Central memory CD4-positive, alpha-beta T cell (primary cell): ENCODE results near the gene MUC22.
"Not testable (repeated sequence)": the region's sequence is repeated elsewhere in the genome, so short reads cannot be mapped to it uniquely, and the experiment has no call there.

Experiments used
- DNase-seq: peaks from one replicate; pipeline ENCODE4 v3.0.0; 2022

The MUC22 gene

DNA sequence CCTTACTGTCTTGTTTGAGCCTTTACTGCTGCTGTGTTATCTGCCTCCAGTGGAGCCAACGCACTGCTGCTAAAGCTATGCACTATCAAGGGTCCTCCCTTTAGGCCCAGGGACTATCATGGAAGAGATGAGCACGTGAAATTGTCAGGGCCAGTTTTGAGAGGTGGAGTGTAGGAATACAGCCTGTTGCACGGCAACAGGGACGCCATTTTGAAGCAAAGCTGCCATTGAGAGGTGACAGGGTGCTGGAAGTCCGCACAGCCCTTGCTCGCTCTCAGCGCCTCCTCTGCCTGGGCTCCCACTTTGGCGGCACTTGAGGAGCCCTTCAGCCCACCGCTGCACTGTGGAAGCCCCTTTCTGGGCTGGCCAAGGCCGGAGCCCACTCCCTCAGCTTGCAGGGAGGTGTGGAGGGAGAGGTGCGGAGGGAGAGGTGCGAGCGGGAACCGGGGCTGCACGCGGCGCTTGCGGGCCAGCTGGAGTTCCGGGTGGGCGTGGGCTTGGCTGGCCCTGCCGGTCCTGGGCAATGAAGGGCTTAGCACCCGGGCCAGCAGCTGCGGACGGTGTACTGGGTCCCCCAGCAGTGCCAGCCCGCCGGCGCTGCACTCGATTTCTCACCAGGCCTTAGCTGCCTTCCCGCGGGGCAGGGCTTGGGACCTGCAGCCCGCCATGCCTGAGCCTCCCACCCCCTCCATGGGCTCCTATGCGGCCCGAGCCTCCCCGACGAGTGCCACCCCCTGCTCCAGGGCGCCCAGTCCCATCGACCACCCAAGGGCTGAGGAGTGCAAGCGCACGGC lies 10.0 kb upstream of the MUC22 start:
- DNase-seq = not testable (repeated sequence)

DNA sequence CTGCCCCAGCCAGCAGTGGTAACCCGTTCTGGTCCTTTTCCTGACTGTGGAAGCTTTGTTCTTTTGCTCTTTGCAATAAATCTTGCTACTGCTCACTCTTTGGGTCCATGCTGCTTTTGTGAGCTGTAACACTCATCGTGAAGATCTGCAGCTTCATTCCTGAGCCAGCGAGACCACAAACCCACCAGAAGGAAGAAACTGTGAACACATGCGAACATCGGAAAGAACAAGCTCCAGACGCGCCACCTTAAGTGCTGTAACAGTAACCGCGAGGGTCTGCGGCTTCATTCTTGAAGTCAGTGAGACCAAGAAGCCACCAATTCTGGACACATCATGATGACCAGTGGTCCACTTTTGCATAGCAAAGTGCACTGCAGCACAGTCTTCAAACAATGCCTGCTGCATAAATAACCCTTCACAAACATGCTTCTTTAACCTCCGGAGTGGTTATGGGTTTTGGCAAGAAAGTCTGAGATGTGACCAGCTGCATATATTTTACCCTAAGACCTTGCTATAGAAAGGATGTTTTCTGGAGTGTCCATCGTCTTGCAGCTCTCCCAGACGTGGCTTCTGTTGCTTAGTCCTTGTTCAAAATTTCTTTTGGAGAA lies 8.9 kb upstream of the MUC22 start:
- DNase-seq = no peak

DNA sequence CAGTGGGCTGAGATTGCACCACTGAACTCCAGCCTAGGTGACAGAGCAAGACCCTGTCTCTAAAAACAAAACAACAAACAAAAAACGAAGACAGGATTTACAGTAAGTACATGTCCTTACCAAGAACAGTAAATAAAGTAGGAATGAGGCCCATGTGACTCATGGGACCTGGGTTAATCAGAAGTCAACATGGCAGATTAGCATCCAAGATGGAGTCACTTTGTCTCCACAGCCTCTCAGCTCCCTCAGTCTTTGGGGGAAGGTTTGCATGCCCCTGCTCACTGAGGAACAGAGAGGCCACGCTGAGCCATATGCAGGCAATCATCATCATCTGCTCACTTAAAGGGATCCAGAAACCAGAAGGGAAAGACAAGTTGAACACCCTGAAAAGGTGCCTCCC lies 7.8 kb upstream of the MUC22 start:
- no peak for DNase-seq

DNA sequence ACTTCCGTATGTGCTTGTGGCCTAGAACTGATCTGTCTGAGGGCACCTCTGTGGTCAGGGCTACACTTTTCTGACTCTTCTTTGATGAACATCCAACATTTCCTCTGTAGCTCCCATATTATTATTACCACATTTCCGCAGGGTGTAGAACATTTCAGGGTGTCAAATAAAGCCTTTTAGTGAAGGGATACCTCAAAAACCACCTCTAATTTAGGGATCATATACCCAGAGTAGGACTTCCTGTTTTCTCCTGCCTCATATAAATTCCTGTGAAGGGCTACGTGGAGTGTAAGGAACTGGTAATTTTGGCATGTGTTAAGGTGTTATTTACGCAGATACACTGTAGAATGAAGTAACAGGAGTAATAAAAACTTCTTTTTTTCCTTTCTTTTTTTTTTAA lies 5.5 kb upstream of the MUC22 start:
- DNase-seq = no peak

DNA sequence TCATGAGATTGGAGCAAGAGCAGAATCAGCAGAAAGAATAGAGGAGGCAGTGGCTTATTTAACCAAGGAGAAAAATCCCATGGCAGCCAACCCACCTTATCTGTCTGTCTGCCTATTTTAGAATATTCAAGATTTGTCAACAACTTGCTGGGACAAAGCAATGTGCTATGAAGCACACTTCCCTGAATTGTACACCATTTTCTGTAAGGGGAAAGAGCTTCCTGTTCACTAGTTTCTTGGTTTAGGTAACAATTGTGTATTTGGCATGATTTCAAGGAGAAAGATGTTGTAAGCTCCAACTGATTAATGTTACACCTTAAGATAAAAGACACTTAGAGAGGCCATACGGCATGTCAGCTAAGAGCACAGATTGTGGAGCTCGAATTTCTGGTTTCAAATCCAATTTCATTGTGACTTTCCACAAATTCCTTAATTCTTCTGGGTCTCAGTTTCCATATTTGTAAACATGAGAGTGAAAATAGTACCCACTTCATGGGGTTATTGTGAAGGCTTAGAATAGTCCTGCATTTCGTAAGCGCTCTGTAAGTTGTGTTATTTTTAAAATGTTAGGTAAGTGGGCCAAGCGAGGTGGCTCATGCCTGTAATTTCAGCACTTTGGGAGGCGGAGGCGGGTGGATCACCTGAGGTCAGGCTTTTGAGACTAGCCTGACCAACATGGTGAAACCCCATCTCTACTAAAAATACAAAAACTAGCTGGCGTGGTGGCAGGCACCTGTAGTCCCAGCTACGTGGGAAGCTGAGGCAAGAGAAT lies 4.8 kb upstream of the MUC22 start:
- no peak for DNase-seq

DNA sequence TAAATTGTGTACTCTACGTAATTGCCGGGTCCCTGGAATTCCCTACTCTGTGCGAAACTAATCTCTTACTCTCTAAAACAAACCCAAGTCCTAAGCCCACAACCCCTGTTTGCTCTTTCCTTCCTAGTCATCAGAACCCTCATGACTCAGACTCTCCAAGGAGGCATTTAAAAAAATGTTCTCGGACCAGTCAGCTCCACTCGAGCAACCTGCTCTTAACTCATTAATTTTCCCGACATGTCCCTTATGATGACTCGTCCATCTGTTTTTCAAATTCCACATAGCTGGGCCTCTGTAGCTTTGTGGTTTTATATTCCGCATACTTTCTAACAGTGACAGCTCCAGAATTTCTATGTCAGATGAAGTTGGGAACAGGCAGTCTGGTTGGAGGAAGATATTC lies 2.6 kb upstream of the MUC22 start:
- no peak for DNase-seq

DNA sequence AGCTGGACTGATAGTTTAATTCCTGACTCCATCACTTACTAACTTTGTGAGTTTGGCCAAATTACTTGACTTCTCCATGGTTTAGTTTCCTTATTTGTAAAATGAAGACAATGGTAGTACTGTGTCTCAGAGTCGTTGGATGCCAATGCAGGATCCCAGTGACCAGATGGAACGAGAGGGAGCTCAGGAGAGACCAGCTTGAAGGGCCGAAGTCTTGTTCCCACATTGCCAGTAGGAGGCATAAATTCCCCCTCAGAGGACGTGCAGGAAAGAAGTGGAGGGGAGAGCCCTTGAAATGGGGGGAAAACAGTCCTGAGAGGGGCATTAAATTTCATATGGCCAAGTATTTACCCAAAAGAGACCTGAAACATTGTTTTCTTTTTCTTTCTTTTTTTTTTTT lies 2.1 kb upstream of the MUC22 start:
- no peak for DNase-seq

DNA sequence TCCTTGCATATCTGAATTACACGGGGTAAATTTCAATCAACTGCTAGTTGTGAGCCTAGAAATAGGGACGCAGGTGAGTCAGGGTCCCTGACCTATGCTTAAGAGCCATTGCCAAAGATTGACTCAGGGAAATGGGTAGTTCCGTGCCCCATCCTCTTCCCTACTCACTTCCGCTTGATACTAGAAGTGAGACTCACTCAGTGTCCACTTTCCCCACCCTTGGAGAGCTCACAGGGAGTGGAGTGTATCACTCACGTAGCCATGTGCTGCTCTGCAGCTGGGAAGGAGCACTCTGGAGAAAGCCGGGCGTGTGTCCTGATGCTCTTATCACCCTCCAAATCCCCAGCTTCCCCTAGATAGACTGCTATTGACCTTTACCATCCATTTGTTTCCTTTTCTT lies 543 bp upstream of the MUC22 start:
- DNase-seq = no peak

DNA sequence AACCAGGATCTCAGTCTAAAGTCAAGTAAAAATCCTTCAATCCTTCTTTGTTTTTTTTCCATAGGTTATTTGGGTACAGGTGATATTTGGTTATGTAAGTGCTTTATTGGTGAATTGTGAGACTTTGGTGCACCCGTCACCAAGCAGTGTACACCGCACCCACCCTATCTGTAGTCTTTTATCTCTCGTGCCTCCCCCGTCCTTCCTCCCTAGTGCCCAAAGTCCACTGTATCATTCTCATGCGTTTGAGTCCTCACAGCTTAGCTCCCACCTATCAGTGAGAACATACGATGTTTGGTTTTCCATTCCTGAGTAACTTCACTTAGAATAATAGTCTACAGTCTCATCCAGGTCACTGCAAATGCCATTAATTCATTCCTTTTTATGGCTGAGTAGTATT lies 879 bp downstream of the MUC22 start:
- DNase-seq = no peak

DNA sequence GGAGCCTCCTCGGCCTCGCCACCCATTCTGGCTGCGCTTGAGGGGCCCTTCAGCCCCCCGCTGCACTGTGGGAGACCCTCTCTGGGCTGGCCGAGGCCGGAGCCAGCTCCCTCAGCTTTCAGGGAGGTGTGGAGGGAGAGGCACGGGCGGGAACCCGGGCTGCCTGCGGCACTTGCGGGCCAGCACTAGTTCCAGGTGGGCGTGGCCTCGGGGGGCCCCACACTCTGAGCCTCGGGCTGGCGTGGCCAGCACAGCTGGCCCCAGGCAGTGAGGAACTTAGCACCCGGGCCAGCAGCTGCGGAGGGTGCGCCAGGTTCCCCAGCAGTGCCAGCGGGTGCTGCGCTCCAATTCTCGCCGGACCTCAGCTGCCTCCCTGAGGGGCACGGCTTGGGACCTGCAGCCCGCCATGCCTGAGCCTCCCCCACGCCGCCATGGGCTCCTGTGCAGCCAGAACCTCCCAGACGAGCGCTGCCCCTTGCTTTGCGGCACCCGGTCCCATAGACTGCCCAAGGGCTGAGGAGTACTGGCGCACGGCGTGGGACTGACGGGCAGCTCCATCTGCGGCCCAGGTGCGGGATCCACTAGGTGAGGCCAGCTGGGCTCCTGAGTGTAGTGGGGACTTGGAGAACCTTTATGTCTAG lies 6.5 kb downstream of the MUC22 start:
- no peak for DNase-seq

DNA sequence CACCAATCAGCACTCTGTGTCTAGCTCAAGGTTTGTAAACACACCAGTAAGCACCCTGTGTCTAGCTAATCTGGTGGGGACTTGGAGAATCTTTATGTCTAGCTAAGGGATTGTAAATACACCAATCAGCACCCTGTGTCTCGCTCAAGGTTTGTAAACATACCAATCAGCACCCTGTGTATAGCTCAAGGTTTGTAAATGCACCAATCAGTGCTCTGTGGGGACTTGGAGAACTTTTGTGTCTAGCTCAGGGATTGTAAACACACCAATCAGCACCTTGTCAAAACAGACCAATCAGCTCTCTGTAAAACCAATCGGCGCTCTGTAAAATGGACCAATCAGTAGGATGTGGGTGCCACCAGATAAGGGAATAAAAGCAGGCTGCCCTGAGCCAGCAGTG lies 7.2 kb downstream of the MUC22 start:
- not testable (repeated sequence) for DNase-seq

DNA sequence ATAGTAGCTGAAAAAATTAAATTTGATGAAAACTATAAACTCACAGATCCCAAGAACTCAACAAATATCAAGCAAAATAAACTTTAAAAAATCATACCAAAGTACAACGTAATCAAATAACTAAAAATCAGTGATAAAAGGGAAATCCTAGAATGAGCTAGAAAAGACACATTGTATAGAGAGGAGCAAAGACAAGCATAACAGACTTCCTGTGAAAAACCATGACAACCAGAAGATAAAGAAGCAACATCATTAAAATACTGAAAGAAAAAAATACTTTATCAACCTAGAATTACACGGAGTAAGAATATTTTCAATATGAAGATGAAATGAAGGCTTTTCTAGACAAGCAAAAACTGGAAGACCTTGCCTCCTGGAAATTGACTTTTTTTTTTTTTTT lies 9.8 kb downstream of the MUC22 start:
- DNase-seq = no peak

DNA sequence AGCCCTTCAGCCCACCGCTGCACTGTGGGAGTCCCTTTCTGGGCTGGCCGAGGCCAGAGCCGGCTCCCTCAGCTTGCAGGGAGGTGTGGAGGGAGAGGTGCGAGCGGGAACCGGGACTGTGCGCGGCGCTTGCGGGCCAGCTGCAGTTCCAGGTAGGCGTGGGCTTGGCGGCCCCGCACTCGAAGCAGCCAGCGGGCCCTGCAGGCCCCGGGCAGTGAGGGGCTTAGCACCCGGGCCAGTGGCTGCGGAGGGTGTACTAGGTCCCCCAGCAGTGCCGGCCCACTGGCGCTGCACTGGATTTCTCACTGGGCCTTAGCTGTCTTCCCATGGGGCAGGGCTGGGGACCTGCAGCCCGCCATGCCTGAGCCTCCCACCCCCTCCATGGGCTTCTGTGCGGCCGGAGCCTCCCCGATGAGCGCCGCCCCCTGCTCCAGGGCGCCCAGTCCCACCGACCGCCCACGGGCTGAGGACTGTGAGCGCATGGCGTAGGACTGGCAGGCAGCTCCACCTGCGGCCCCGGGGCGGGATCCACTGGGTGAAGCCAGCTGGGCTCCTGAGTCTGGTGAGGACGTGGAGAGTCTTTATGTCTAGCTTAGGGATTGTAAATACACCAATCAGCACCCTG lies 10.5 kb downstream of the MUC22 start:
- DNase-seq = not testable (repeated sequence)

DNA sequence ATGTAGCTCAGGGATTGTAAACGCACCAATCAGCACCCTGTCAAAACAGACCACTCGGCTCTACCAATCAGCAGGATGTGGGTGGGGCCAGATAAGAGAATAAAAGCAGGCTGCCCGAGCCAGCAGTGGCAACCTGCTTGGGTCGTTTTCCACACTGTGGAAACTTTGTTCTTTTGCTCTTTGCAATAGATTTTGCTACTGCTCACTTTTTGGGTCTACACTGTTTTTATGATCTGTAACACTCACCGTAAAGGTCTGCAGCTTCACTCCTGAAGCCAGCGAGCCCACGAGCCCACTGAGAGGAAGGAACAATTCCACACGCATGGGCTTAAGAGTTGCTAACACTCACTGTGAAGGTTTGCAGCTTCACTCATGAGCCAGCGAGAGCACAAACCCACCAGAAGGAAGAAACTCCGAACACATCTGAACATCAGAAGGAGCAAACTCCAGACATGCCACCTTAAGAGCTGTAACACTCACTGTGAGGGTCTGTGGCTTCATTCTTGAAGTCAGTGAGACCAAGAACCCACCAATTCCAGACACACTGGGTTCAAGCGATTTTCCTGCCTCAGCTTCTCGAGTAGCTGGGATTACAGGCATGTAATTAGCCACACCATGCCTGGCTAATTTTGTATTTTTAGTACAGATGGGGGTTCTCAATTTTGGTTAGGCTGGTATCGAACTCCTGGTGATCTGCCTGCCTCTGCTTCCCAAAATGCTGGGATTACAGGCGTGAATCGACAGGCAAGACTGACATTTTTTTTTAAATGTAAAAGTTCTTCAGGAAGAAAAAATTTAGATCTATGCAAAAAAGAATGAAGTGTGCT lies 11.6 kb downstream of the MUC22 start:
- DNase-seq = not testable (repeated sequence)

DNA sequence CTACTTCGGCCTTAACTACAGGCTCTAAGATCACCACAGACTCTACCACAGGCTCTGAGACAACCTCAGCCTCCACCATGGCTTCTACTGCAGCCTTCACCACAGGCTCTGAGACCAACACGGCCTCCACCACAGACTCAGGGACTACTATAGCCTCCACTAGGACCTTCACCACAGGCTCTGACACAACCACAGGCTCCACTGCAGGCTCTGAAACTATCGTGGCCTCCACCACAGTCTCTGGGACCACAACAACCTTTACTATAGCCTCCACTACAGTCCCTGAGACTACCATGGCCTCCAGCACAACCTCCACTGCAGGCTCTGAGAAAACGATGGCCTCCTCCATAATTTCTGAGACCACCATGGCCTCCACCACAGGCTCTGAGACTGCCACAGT lies 15.3 kb downstream of the MUC22 start:
- DNase-seq = no peak

DNA sequence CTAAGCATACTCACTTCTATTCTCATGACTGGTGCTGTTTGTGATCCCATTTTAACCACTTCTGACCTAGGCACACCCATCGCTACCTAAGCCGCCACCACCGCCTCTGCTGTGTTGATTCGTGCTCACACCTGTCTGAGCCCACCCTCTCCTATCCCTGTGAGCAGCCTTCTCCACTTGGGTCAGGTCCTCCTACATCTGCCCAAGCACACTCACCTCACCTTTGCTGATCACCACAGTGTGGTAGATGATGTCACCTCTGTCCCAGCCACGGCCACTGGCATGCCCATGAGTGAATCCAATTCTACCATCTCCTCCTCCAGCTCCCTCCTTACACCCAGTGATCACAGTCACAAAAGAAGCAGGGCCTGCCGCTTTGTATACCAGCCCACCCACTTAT lies 20.8 kb downstream of the MUC22 start:
- no peak for DNase-seq

DNA sequence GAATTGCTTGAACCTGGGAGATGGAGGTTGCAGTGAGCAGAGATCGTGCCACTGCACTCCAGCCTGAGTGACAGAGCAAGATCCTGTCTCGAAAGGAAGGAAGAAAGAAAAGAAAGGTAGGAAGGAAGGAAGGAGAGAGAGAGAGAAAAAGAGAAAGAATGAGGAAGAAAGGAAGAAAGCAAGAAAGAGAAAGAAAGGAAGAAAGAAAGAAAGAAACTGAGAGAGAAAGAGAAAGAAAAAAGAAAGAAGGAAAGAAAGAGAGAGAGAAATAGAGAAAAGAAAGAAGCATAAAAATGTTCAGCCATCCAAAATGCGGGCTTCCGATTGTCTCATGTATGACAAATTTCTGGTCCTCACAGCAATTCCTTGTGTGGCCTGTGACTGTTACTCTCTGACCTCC lies 22.8 kb downstream of the MUC22 start:
- no peak for DNase-seq

DNA sequence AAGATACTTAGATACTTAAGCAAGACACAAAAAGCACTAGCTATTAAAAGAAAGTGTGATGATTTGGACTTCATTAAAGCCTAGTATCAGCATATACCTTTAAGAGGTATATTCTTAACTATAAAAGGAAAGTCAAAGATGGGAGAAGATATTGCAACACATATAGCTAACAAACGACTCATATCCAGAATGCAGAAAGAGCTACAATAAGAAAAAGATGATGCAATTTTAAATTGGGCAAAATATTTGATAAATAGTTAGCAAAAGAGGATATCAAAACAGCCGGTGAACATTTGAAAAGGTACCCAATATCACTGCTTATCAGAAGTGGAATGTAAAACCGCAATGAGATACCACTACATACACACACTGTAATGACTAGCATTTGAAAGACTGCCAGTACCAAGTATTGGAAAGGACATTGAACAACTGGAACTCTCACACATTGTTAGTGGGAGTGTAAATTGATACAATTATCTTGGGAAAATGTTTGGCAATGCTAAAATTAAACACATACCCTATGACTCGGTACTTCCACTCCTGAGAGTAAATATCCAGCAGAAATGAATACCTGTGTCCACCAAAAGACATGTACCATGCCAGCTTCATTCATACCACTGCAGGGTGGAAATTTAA lies 25.7 kb downstream of the MUC22 start:
- DNase-seq = no peak

DNA sequence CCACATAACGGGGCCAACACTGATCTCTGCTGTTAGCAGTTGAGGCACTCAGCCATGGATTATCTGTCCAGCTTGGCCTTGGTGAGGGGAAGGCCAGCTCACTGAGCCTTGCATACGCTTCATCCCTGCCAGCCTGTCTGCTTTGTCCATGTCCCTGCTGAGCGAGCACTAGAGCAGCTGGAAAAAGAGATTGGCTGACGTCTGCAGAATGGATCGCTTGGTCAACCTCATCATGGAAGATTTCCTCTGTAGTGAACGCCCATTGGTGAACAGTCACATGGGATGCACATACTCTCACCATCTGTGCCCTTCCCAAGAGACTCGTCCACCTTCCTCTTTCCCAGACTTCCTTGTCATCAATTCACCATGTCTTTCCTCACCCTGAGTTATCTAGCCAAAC lies 26.9 kb downstream of the MUC22 start:
- DNase-seq = no peak

DNA sequence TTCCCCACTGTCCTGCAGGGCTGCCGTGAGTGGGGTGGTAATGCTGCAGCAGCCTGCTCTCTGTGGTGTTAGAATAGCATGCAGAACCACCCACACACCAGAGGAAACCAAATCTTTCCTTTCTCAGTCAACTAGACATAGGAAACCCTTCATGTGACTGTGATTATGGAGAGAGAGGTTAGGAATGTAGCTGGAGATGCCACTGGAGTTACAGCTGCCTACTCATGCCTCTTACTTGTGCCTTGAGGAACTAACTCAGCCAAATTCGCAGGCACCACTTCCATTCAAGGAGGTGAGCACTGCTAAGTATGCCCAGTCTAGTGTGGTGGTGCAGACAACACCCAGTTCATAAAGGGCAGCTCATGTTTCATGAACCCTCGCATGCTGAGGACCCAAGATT lies 27.4 kb downstream of the MUC22 start:
- no peak for DNase-seq

DNA sequence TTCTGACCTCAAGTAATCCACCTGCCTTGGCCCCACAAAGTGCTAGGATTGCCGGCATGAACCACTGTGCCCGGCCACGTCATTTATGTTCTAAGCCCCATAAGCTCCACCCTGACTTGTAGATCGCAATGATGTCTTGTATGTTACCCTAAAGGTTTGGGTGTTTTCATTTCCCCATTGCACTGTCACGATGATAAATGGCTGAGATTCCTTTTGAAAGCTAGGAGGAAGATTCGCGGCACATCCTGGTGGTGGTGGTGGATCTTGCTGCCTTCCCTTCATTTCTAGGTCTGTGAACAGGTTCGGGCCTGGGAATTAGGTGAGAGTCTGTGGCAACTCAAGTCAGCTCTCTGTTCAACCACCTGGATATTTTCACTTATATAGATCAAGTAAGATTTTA lies 28.3 kb downstream of the MUC22 start:
- no peak for DNase-seq

DNA sequence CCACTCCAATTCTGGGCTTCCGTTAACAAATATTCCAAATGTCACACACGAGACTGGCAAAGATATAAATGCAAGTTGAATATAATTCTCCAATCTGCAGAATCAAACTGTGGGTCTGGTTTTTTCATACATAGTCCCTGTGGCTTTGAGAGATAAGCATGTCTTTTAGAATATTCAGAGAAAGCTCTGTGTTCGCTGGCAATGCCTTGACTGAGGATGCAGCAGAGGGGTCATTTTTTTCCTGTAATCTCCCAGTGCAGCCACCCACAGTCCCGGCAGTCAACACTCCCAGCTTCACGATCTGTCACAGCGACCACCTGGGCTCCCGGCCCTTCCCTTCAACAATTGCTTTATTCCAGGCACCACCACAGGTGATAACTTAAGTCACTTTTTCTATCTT lies 30.5 kb downstream of the MUC22 start:
- no peak for DNase-seq
